Mesothelial cell of epicardium (in vitro differentiated cells): Measurements from ENCODE around the gene MOB3C. TPM values are rescaled to one million over a fixed set of nuclear protein-coding genes. Genes with fewer than 3 reads are reported as not detected.

Experiments
- DNase-seq, 2 experiments: peaks; one replicate each; pipeline ENCODE4 v3.0.0; 2021; ENCODE audit warnings: low spot score in 2 of 2; ENCODE audit not compliant: unreplicated experiment in 2 of 2
- H3K27ac Mint-ChIP-seq: 2 replicates; pipeline ENCODE4 v1.8.0; 2021; ENCODE audit warnings: mixed read lengths
- H3K27me3 Mint-ChIP-seq: 2 replicates; pipeline ENCODE4 v1.8.0; 2021; ENCODE audit warnings: low read depth, mixed read lengths
- H3K36me3 Mint-ChIP-seq: 2 replicates; pipeline ENCODE4 v1.8.0; 2021; ENCODE audit warnings: mixed read lengths
- H3K4me1 Mint-ChIP-seq: 2 replicates; pipeline ENCODE4 v1.8.0; 2021; ENCODE audit warnings: mixed read lengths
- H3K4me3 Mint-ChIP-seq: 2 replicates; pipeline ENCODE4 v1.8.0; 2021; ENCODE audit warnings: mild to moderate bottlenecking, moderate library complexity, mixed read lengths
- H3K9me3 Mint-ChIP-seq: 2 replicates; pipeline ENCODE4 v1.8.0; 2021; ENCODE audit warnings: mixed read lengths
- CTCF ChIP-seq: fragments of 200-600 bp; sonication (generic); IDR thresholded peaks from one replicate; pipeline ENCODE4 v1.5.0; 2021; ENCODE audit warnings: antibody characterized with exemption; ENCODE audit not compliant: unreplicated experiment
- total RNA-seq: library from RNA; stranded (reverse); gene quantifications from 3 replicates; pipeline ENCODE4 v1.2.1, GENCODE V29; 2021

Gene MOB3C
- total RNA-seq, 1 donor from 2014 or later: 11.0 TPM

- no peak for TF ChIP-seq CTCF
- Mint-ChIP-seq H3K4me3 (no peak overlapping the region), H3K36me3 (peaks cover 24% of the 10 kb centered on the region), H3K4me1 (peaks cover 4% of the 10 kb centered on the region), H3K27me3 (no peaks in the 10 kb centered on the region), H3K27ac (no peak overlapping the region), H3K9me3 (peaks cover 3% of the 10 kb centered on the region)
- DNase-seq: no peak
Measured at GRCh38 chr1:46569116-46569515, 47.5 kb downstream of the MOB3C start.

GRCh38 chr1:46568461-46568891, 48.1 kb downstream of the MOB3C start:
- no peak for TF ChIP-seq CTCF
- no peak overlapping the region for H3K4me3 Mint-ChIP-seq
- no peak overlapping the region for H3K27ac Mint-ChIP-seq
- H3K4me1 Mint-ChIP-seq: peaks cover 4% of the 10 kb centered on the region
- DNase-seq: no peak
- H3K9me3 Mint-ChIP-seq: peaks cover 3% of the 10 kb centered on the region
- no peaks in the 10 kb centered on the region for H3K27me3 Mint-ChIP-seq
- H3K36me3 Mint-ChIP-seq: peaks cover 24% of the 10 kb centered on the region

GRCh38 chr1:46563341-46563740, 53.3 kb downstream of the MOB3C start:
- H3K4me3 Mint-ChIP-seq: no peak overlapping the region
- no peak for DNase-seq
- no peaks in the 10 kb centered on the region for H3K27me3 Mint-ChIP-seq
- no peaks in the 10 kb centered on the region for H3K4me1 Mint-ChIP-seq
- peaks cover 3% of the 10 kb centered on the region for H3K9me3 Mint-ChIP-seq
- H3K36me3 Mint-ChIP-seq: peaks cover 24% of the 10 kb centered on the region
- H3K27ac Mint-ChIP-seq: no peak overlapping the region
- TF ChIP-seq CTCF: no peak

- no peak for DNase-seq
- H3K4me1 Mint-ChIP-seq: no peaks in the 10 kb centered on the region
- H3K27me3 Mint-ChIP-seq: no peaks in the 10 kb centered on the region
- no peak for TF ChIP-seq CTCF
- H3K9me3 Mint-ChIP-seq: peaks cover 3% of the 10 kb centered on the region
- no peak overlapping the region for H3K4me3 Mint-ChIP-seq
- peaks cover 21% of the 10 kb centered on the region for H3K36me3 Mint-ChIP-seq
- no peak overlapping the region for H3K27ac Mint-ChIP-seq
Measured at GRCh38 chr1:46562498-46562897, 54.1 kb downstream of the MOB3C start.

GRCh38 chr1:46558966-46559365, 57.6 kb downstream of the MOB3C start:
- no peak for TF ChIP-seq CTCF
- Mint-ChIP-seq H3K27me3 (no peaks in the 10 kb centered on the region), H3K4me1 (no peaks in the 10 kb centered on the region), H3K36me3 (no peaks in the 10 kb centered on the region), H3K9me3 (no peaks in the 10 kb centered on the region), H3K4me3 (no peak overlapping the region), H3K27ac (no peak overlapping the region)
- no peak for DNase-seq
